Ishikawa (cell line): ENCODE measurements around the gene TAF1C.
A peak's percentile ranks its signal among the peaks of the same experiment; 100 is the strongest.

ENCODE experiments used
- EP300 ChIP-seq: IDR thresholded peaks from 2 replicates; pipeline ENCODE4 v1.6.1; 2012; ENCODE audit warnings: borderline replicate concordance
- FOXM1 ChIP-seq: IDR thresholded peaks from 2 replicates; pipeline ENCODE4 v1.6.1; 2012; ENCODE audit warnings: low read depth, borderline replicate concordance
- TF ChIP-seq, protein P1 (sequence below): IDR thresholded peaks from 2 replicates; pipeline ENCODE4 v1.6.1; 2012

DNA sequence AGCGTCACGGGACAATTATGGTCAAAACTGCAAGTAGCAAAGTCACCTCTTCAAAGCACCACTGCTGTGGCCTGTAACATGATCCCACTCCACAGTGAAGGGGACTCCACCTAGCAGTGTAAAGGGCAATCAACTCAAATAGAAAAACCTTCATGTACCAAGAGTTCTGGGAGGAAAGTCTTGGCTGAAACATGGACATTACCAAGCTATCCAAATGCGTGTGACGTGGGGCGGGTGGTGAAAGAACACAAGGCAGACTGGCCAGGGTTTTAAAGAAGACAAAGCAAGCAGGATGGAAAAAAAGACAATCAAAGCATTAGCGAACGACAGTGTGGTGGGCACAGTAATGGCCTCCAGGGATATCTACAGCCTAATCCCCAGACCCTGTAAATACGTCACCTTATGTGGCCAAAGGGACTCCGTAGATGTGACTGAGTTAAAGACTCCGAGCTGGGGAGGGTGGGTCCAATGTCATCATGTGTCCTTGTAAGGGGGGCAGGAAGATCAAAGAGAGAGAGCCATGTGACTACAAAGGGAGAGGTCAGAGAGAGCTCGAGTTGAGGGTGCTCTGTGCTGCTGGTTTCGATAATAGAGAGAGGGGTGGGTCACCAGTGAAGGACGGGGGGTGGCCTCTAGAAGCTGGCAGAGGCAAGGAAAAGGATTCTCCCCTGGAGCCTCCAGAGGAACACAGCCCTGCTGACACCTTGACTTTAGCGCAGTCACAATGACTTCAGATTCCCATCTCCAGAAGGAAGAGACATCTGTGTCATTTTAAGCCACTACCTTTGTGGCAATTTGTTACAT lies 47.8 kb downstream of the TAF1C start:
- TF ChIP-seq, protein P1, sequence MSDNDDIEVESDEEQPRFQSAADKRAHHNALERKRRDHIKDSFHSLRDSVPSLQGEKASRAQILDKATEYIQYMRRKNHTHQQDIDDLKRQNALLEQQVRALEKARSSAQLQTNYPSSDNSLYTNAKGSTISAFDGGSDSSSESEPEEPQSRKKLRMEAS, result no peak
- no peak for TF ChIP-seq FOXM1
- TF ChIP-seq EP300, result peak; percentile 14; the same call in 1 of the 2 replicates
